SW 1271 (cell line): ENCODE measurements around the gene PHOX2A.

Experiments used
- DNase-seq, 2 experiments: peaks; one replicate each; lab custom pipeline; 2025; lab: John Stamatoyannopoulos, UW

Gene PHOX2A

GRCh38 chr11:72233773-72234513 lies 10.0 kb downstream of the PHOX2A start:
- DNase-seq: no peak

- DNase-seq: no peak
These were observed 10.8 kb downstream of the PHOX2A start for GRCh38 chr11:72233056-72233772.

GRCh38 chr11:72232260-72233055 lies 11.5 kb downstream of the PHOX2A start:
- no peak for DNase-seq

GRCh38 chr11:72231396-72232259 lies 12.3 kb downstream of the PHOX2A start:
- no peak for DNase-seq

GRCh38 chr11:72230764-72231365 lies 13.1 kb downstream of the PHOX2A start:
- DNase-seq: no peak

- no peak for DNase-seq
These were observed 13.8 kb downstream of the PHOX2A start for GRCh38 chr11:72229925-72230763.

GRCh38 chr11:72229336-72229924 lies 14.5 kb downstream of the PHOX2A start:
- DNase-seq: no peak

GRCh38 chr11:72228844-72229231 lies 15.1 kb downstream of the PHOX2A start:
- no peak for DNase-seq

- DNase-seq: no peak
These were observed 15.6 kb downstream of the PHOX2A start for GRCh38 chr11:72228229-72228843.

GRCh38 chr11:72227316-72228228 lies 16.4 kb downstream of the PHOX2A start:
- DNase-seq: no peak

GRCh38 chr11:72226701-72227100 lies 17.3 kb downstream of the PHOX2A start:
- DNase-seq: no peak

- peak in 1 of 2 experiments; percentile 18 for DNase-seq
These were observed 18.5 kb downstream of the PHOX2A start for GRCh38 chr11:72225411-72225951.

GRCh38 chr11:72224564-72225410 lies 19.2 kb downstream of the PHOX2A start, which contains the start of gene INPPL1:
INPPL1 (plus strand) TSS chr11:72224767; CDS start chr11:72224985, 218 bp downstream.
- DNase-seq: no peak

GRCh38 chr11:72223615-72224563 lies 20.1 kb downstream of the PHOX2A start:
- DNase-seq: peak in 1 of 2 experiments; percentile 74

GRCh38 chr11:72222907-72223614 lies 20.9 kb downstream of the PHOX2A start:
- peak; percentile 83 to 96 for DNase-seq
